B cell (primary cell): ENCODE results near the gene HEYL. TPM values are rescaled to one million over a fixed set of nuclear protein-coding genes. Genes with fewer than 3 reads are reported as not detected.

Experiments
- ATAC-seq: fragments of 200-7000 bp; cut with Tn5 transposase; one replicate; pipeline ENCODE4 v1.10.0; 2021; ENCODE audit warnings: low read depth, mild to moderate bottlenecking, moderate number of reproducible peaks, moderate library complexity
- CTCF ChIA-PET: fragments of 350-600 bp; sonication (Branson Sonifier 250); formaldehyde crosslinking; loops from one replicate; lab custom pipeline; 2021; ENCODE audit warnings: antibody characterized with exemption, inconsistent platforms; lab: Charles Lee
- POLR2A ChIA-PET: fragments of 350-600 bp; sonication (Branson Sonifier 250); formaldehyde crosslinking; loops from one replicate; lab custom pipeline; 2021; ENCODE audit warnings: antibody characterized with exemption; lab: Charles Lee
- DNase-seq: peaks from one replicate; pipeline ENCODE4 v3.0.0; 2013
- H2AFZ ChIP-seq: 2 replicates; pipeline ENCODE4 v1.6.1; 2012; ENCODE audit warnings: mild to moderate bottlenecking, low read depth, low read length; ENCODE audit not compliant: insufficient read depth, poor library complexity, severe bottlenecking
- H3K27ac ChIP-seq, 2 donors: 1 replicate in 1 of 2; 2 replicates in 1 of 2; pipeline ENCODE4 v1.5.1; 2012 to 2013; ENCODE audit warnings: low read length in 2 of 2, mild to moderate bottlenecking in 2 of 2, moderate library complexity in 1 of 2
- H3K27me3 ChIP-seq, 4 experiments: fragments of 200-600 bp in 1 of 4; sonication (generic) in 1 of 4; replicated peaks in 1 of 4; 1 replicate in 2 of 4; 2 replicates in 2 of 4; pipeline versions ENCODE4 v1.6.1 to v1.7.0; 2013 to 2016; ENCODE audit warnings: low read length in 3 of 4, mild to moderate bottlenecking in 2 of 4, mixed read lengths in 1 of 4, moderate library complexity in 1 of 4; ENCODE audit not compliant: insufficient read depth in 4 of 4, control insufficient read depth in 3 of 4; ENCODE audit errors: control extremely low read depth in 1 of 4
- H3K36me3 ChIP-seq, 2 experiments: replicated peaks in 1 of 2; 1 replicate in 1 of 2; 2 replicates in 1 of 2; pipeline versions ENCODE4 v1.6.1 to v1.7.1; 2013; ENCODE audit warnings: low read length in 1 of 2; ENCODE audit not compliant: insufficient read depth in 2 of 2, control insufficient read depth in 1 of 2; ENCODE audit errors: control extremely low read depth in 1 of 2, extremely low read depth in 1 of 2
- H3K4me1 ChIP-seq, 2 donors: fragments of 200-600 bp in 1 of 2; sonication (generic) in 1 of 2; 1 replicate in 1 of 2; 2 replicates in 1 of 2; pipeline versions ENCODE4 v1.5.1 to v1.6.1; 2013 to 2017; ENCODE audit warnings: low read length in 2 of 2; ENCODE audit not compliant: control insufficient read depth in 2 of 2, insufficient read depth in 2 of 2
- H3K4me2 ChIP-seq: replicated peaks from 2 replicates; pipeline ENCODE3; 2012; ENCODE audit warnings: mild to moderate bottlenecking, low read depth, low read length; ENCODE audit not compliant: poor library complexity, severe bottlenecking
- H3K4me3 ChIP-seq, 5 experiments: fragments of 200-600 bp in 1 of 5; sonication (generic) in 1 of 5; 1 replicate in 3 of 5; 2 replicates in 2 of 5; pipeline versions ENCODE4 v1.5.1 to v1.7.0; 2011 to 2016; ENCODE audit warnings: low read length in 4 of 5, mild to moderate bottlenecking in 4 of 5, low read depth in 2 of 5, control low read depth in 1 of 5, moderate library complexity in 1 of 5; ENCODE audit not compliant: insufficient read depth in 1 of 5; ENCODE audit errors: control extremely low read depth in 1 of 5, extremely low read depth in 1 of 5
- H3K79me2 ChIP-seq: fragments of 200-600 bp; sonication (generic); one replicate; pipeline ENCODE4 v1.6.0; 2016; ENCODE audit warnings: low read length; ENCODE audit not compliant: control insufficient read depth, insufficient read depth
- H3K9ac ChIP-seq: fragments of 200-600 bp; sonication (generic); 2 replicates; pipeline ENCODE4 v1.6.1; 2017; ENCODE audit warnings: mild to moderate bottlenecking, low read length, moderate library complexity
- H3K9me3 ChIP-seq, 3 donors: one replicate each; pipeline versions ENCODE4 v1.6.1 to v1.7.1; 2013; ENCODE audit warnings: low read length in 2 of 3; ENCODE audit not compliant: control insufficient read depth in 2 of 3, insufficient read depth in 1 of 3; ENCODE audit errors: control extremely low read depth in 1 of 3
- H4K20me1 ChIP-seq: 2 replicates; pipeline ENCODE4 v1.6.0; 2012; ENCODE audit warnings: mild to moderate bottlenecking, low read length; ENCODE audit not compliant: insufficient read depth, control insufficient read depth, poor library complexity, severe bottlenecking
- H3K27ac Mint-ChIP-seq: one replicate; pipeline ENCODE4 v1.8.0; 2021; ENCODE audit warnings: mixed read lengths
- H3K27me3 Mint-ChIP-seq: one replicate; pipeline ENCODE4 v1.8.0; 2021; ENCODE audit warnings: mixed read lengths
- H3K4me1 Mint-ChIP-seq: one replicate; pipeline ENCODE4 v1.8.0; 2021; ENCODE audit warnings: mixed read lengths
- H3K4me3 Mint-ChIP-seq: one replicate; pipeline ENCODE4 v1.8.0; 2021; ENCODE audit warnings: mixed read lengths
- H3K9me3 Mint-ChIP-seq: one replicate; pipeline ENCODE4 v1.8.0; 2022; ENCODE audit warnings: mixed read lengths; ENCODE audit not compliant: insufficient read depth
- CTCF ChIP-seq: fragments of 200-600 bp; IDR thresholded peaks from one replicate; pipeline ENCODE4 v1.8.0; 2022; ENCODE audit warnings: antibody characterized with exemption, mild to moderate bottlenecking
- EZH2 ChIP-seq: IDR thresholded peaks from 2 replicates; pipeline ENCODE4 v1.6.1; 2012; ENCODE audit warnings: borderline replicate concordance, low read depth, mild to moderate bottlenecking, moderate library complexity, low read length; ENCODE audit not compliant: insufficient read depth, poor library complexity, severe bottlenecking
- WGBS: methylation state at CpG from one replicate; pipeline ENCODE4 v1.1.5; 2013; ENCODE audit warnings: missing lambda C conversion rate; ENCODE audit not compliant: insufficient coverage; 5-methylcytosine and 5-hydroxymethylcytosine counted together
- intact Hi-C: fragments of 100-400 bp; cut with micrococcal nuclease; formaldehyde crosslinking; loops from one replicate; pipeline ENCODE4 v1.10.0; 2022
- polyA plus RNA-seq: library from polyadenylated mRNA; depleted of rRNA; stranded (reverse); fragments of >200 nt; gene quantifications from 2 replicates; pipeline ENCODE4 v1.2.3, GENCODE V29; 2012
- total RNA-seq, 2 donors: library from RNA; stranded (reverse); fragments of 120-200 nt in 1 of 2; gene quantifications; 1 replicate in 1 of 2; 2 replicates in 1 of 2; pipeline versions ENCODE4 v1.2.3 to v1.2.4, GENCODE V29; 2013 to 2022

HEYL gene
- total and polyA plus RNA-seq, 2 donors (not counting 1 experiment from before 2014, with no cell fraction given): 0.12 TPM; not detected in 1

DNA sequence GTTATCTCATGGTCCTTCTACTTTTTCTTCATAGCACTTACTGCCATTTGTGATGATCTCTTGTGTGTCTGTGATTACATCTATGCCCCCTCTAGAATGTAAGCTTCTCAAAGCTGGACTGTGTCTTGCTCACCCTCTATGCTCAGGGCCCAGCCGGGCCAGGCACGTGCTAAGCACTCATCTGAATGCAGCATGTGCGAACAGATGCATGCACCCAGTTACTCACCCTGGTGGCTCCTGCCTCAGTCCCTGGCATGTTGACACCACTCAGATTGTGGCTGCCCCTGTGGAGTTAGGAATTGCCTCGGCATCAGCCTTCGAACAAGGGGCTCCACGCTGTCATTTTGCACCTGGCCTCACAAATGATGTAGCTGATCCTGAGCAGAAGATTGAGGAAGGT, 43.3 kb downstream of the HEYL start:
- Histone ChIP-seq H3K4me3 (no peak overlapping the region), H3K4me2 (no peak overlapping the region), H3K4me1 (no peaks in the 10 kb centered on the region), H4K20me1 (no peaks in the 10 kb centered on the region), H3K9ac (no peak overlapping the region), H3K27me3 (no peaks in the 10 kb centered on the region), H2AFZ (no peak overlapping the region), H3K9me3 (no peaks in the 10 kb centered on the region), H3K79me2 (no peaks in the 10 kb centered on the region), H3K27ac (no peak overlapping the region), H3K36me3 (no peaks in the 10 kb centered on the region)
- DNase-seq: no peak
- TF ChIP-seq CTCF: no peak
- no peak for TF ChIP-seq EZH2
- ChIA-PET CTCF (interaction anchor here (0.9 to 1.6 kb wide), 2 partner anchors 10 to 28 kb away, joined by 4 read pairs; no protein-coding TSS in a partner anchor), POLR2A (no interaction called here)
- H3K27me3 Mint-ChIP-seq: peaks cover 22% of the 10 kb centered on the region
- no peak overlapping the region for H3K4me3 Mint-ChIP-seq
- intact Hi-C loops: no loop called here
- H3K4me1 Mint-ChIP-seq: no peaks in the 10 kb centered on the region
- WGBS: 96% methylated on average over 6 of the region's 6 CpGs
- no peak for ATAC-seq
- no peaks in the 10 kb centered on the region for H3K9me3 Mint-ChIP-seq
- H3K27ac Mint-ChIP-seq: no peak overlapping the region

DNA sequence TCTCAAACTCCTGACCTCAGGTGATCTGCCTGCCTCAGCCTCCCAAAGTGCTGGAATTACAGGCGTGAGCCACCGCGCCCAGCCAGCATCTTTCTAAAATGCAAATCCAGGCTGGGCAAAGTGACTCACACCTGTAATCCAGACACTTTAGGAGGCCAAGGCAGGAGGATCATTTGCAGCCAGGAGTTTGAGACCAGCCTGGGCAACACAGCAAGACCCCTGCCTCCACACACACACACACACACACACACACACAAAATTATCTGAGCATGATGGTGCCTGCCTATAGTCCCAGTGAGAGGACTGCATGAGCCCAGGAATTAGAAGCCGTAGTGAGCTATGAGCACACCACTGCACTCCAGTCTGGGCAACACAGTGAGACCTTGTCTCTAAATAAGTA, 46.1 kb downstream of the HEYL start:
- Histone ChIP-seq H3K27me3 (no peaks in the 10 kb centered on the region), H3K4me1 (no peaks in the 10 kb centered on the region), H3K4me3 (no peak overlapping the region), H3K79me2 (no peaks in the 10 kb centered on the region), H3K27ac (no peak overlapping the region), H4K20me1 (no peaks in the 10 kb centered on the region), H3K4me2 (no peak overlapping the region), H3K36me3 (no peaks in the 10 kb centered on the region), H3K9ac (no peak overlapping the region), H2AFZ (no peak overlapping the region), H3K9me3 (no peaks in the 10 kb centered on the region)
- intact Hi-C loops: no loop called here
- ChIA-PET CTCF (no interaction called here), POLR2A (no interaction called here)
- H3K4me3 Mint-ChIP-seq: no peak overlapping the region
- no peak overlapping the region for H3K27ac Mint-ChIP-seq
- 95% methylated on average over 4 of the region's 4 CpGs for WGBS
- no peak for ATAC-seq
- TF ChIP-seq CTCF: no peak
- no peak for TF ChIP-seq EZH2
- H3K4me1 Mint-ChIP-seq: no peaks in the 10 kb centered on the region
- DNase-seq: no peak
- peaks cover 13% of the 10 kb centered on the region for H3K27me3 Mint-ChIP-seq
- H3K9me3 Mint-ChIP-seq: no peaks in the 10 kb centered on the region
